ENCODE data around the gene TMEM235. TPM values are rescaled to one million over a fixed set of nuclear protein-coding genes. Genes with fewer than 3 reads are reported as not detected.

Gene TMEM235
- not detected in 2 replicates for polyA plus RNA-seq

GRCh38 chr17:78230996-78231935 is at the start of gene TMEM235:
TMEM235 (plus strand) TSS chr17:78231631; CDS start chr17:78232024, 393 bp downstream.

GRCh38 chr17:78186692-78187595 is 44.5 kb upstream of the TMEM235 start, which contains the start of the genes AFMID and TK1:
AFMID (plus strand) TSS chr17:78187362; CDS start chr17:78187371, 9 bp downstream.
TK1 (minus strand) TSS chr17:78187052; CDS start chr17:78186994, 58 bp downstream.

GRCh38 chr17:78214016-78214705 is 17.3 kb upstream of the TMEM235 start, which contains the start of gene BIRC5:
BIRC5 (plus strand) TSS chr17:78214253; CDS start chr17:78214317, 64 bp downstream.

Other genes with a start within 250 kb of the TMEM235 start
- gene TMC6, start 102.9 kb upstream of the TMEM235 start, polyA plus RNA-seq: not detected in 2 replicates
- gene TMC8, start 100.9 kb upstream of the TMEM235 start, polyA plus RNA-seq: not detected in 2 replicates
- not detected in 2 replicates for gene C17orf99, start 85.2 kb upstream of the TMEM235 start, polyA plus RNA-seq
- gene SYNGR2, start 63.0 kb upstream of the TMEM235 start, polyA plus RNA-seq: 2.4 TPM in 1 of 2 replicates, not detected in the other
- 1.0 and 1.1 TPM in 2 replicates for gene TK1, start 44.6 kb upstream of the TMEM235 start, polyA plus RNA-seq
- 37.2 and 49.1 TPM in 2 replicates for gene AFMID, start 44.3 kb upstream of the TMEM235 start, polyA plus RNA-seq
- gene BIRC5, start 17.4 kb upstream of the TMEM235 start, polyA plus RNA-seq: 0.51 TPM in 1 of 2 replicates, not detected in the other
- gene SOCS3, start 128.4 kb downstream of the TMEM235 start, polyA plus RNA-seq: not detected in 2 replicates
- 8.0 TPM in 2 replicates for gene PGS1, start 147.0 kb downstream of the TMEM235 start, polyA plus RNA-seq